Mesothelial cell of epicardium (in vitro differentiated cells): Measurements from ENCODE around the gene CMSS1. TPM values are rescaled to one million over a fixed set of nuclear protein-coding genes. Genes with fewer than 3 reads are reported as not detected.

ENCODE experiments used
- DNase-seq, 2 experiments: peaks; one replicate each; pipeline ENCODE4 v3.0.0; 2021; ENCODE audit warnings: low spot score in 2 of 2; ENCODE audit not compliant: unreplicated experiment in 2 of 2
- H3K27ac Mint-ChIP-seq: 2 replicates; pipeline ENCODE4 v1.8.0; 2021; ENCODE audit warnings: mixed read lengths
- H3K27me3 Mint-ChIP-seq: 2 replicates; pipeline ENCODE4 v1.8.0; 2021; ENCODE audit warnings: low read depth, mixed read lengths
- H3K36me3 Mint-ChIP-seq: 2 replicates; pipeline ENCODE4 v1.8.0; 2021; ENCODE audit warnings: mixed read lengths
- H3K4me1 Mint-ChIP-seq: 2 replicates; pipeline ENCODE4 v1.8.0; 2021; ENCODE audit warnings: mixed read lengths
- H3K4me3 Mint-ChIP-seq: 2 replicates; pipeline ENCODE4 v1.8.0; 2021; ENCODE audit warnings: mild to moderate bottlenecking, moderate library complexity, mixed read lengths
- H3K9me3 Mint-ChIP-seq: 2 replicates; pipeline ENCODE4 v1.8.0; 2021; ENCODE audit warnings: mixed read lengths
- CTCF ChIP-seq: fragments of 200-600 bp; sonication (generic); IDR thresholded peaks from one replicate; pipeline ENCODE4 v1.5.0; 2021; ENCODE audit warnings: antibody characterized with exemption; ENCODE audit not compliant: unreplicated experiment
- total RNA-seq: library from RNA; stranded (reverse); gene quantifications from 3 replicates; pipeline ENCODE4 v1.2.1, GENCODE V29; 2021

Gene CMSS1
- total RNA-seq, 1 donor from 2014 or later: 30.0 TPM

GRCh38 chr3:99883138-99883461, 65.4 kb downstream of the CMSS1 start:
- Mint-ChIP-seq H3K36me3 (no peaks in the 10 kb centered on the region), H3K9me3 (peaks cover 3% of the 10 kb centered on the region), H3K4me3 (no peak overlapping the region), H3K27me3 (no peaks in the 10 kb centered on the region), H3K27ac (no peak overlapping the region), H3K4me1 (peaks cover 22% of the 10 kb centered on the region)
- no peak for TF ChIP-seq CTCF
- DNase-seq: no peak

GRCh38 chr3:99883693-99884092, 66.0 kb downstream of the CMSS1 start:
- no peaks in the 10 kb centered on the region for H3K27me3 Mint-ChIP-seq
- no peak overlapping the region for H3K4me3 Mint-ChIP-seq
- TF ChIP-seq CTCF: no peak
- DNase-seq: no peak
- no peak overlapping the region for H3K27ac Mint-ChIP-seq
- peaks cover 22% of the 10 kb centered on the region for H3K4me1 Mint-ChIP-seq
- H3K36me3 Mint-ChIP-seq: no peaks in the 10 kb centered on the region
- H3K9me3 Mint-ChIP-seq: peaks cover 3% of the 10 kb centered on the region

- no peak for DNase-seq
- H3K36me3 Mint-ChIP-seq: no peaks in the 10 kb centered on the region
- H3K9me3 Mint-ChIP-seq: peaks cover 4% of the 10 kb centered on the region
- no peaks in the 10 kb centered on the region for H3K27me3 Mint-ChIP-seq
- peaks cover 22% of the 10 kb centered on the region for H3K4me1 Mint-ChIP-seq
- TF ChIP-seq CTCF: no peak
- H3K27ac Mint-ChIP-seq: no peak overlapping the region
- H3K4me3 Mint-ChIP-seq: no peak overlapping the region
These were observed 66.8 kb downstream of the CMSS1 start for GRCh38 chr3:99884484-99884883.

GRCh38 chr3:99885085-99885484, 67.4 kb downstream of the CMSS1 start:
- Mint-ChIP-seq H3K4me3 (no peak overlapping the region), H3K36me3 (peaks cover 2% of the 10 kb centered on the region), H3K4me1 (peaks cover 22% of the 10 kb centered on the region), H3K27ac (no peak overlapping the region), H3K9me3 (peaks cover 11% of the 10 kb centered on the region), H3K27me3 (no peaks in the 10 kb centered on the region)
- no peak for TF ChIP-seq CTCF
- no peak for DNase-seq

GRCh38 chr3:99885851-99886250, 68.2 kb downstream of the CMSS1 start:
- no peak overlapping the region for H3K27ac Mint-ChIP-seq
- DNase-seq: no peak
- H3K27me3 Mint-ChIP-seq: no peaks in the 10 kb centered on the region
- H3K9me3 Mint-ChIP-seq: peaks cover 16% of the 10 kb centered on the region
- no peak overlapping the region for H3K4me3 Mint-ChIP-seq
- H3K4me1 Mint-ChIP-seq: peaks cover 22% of the 10 kb centered on the region
- peaks cover 4% of the 10 kb centered on the region for H3K36me3 Mint-ChIP-seq
- TF ChIP-seq CTCF: no peak

- DNase-seq: no peak
- Mint-ChIP-seq H3K9me3 (peaks cover 13% of the 10 kb centered on the region), H3K4me1 (peaks cover 12% of the 10 kb centered on the region), H3K36me3 (peaks cover 4% of the 10 kb centered on the region), H3K4me3 (no peak overlapping the region), H3K27ac (no peak overlapping the region), H3K27me3 (no peaks in the 10 kb centered on the region)
- TF ChIP-seq CTCF: no peak
These were observed 74.1 kb downstream of the CMSS1 start for GRCh38 chr3:99891610-99892285.
